CD4-positive, alpha-beta T cell (primary cell): ENCODE results near the gene C13orf46. TPM values are rescaled to one million over a fixed set of nuclear protein-coding genes. Genes with fewer than 3 reads are reported as not detected.

ENCODE experiments used
- ATAC-seq: fragments of 200-7000 bp; cut with Tn5 transposase; one replicate; pipeline ENCODE4 v1.10.0; 2022; ENCODE audit warnings: mild to moderate bottlenecking; ENCODE audit not compliant: poor library complexity
- CTCF ChIA-PET: fragments of 350-600 bp; sonication (Branson Sonifier 250); formaldehyde crosslinking; loops from one replicate; lab custom pipeline; 2021; ENCODE audit warnings: antibody characterized with exemption, inconsistent platforms; lab: Charles Lee
- POLR2A ChIA-PET: fragments of 350-600 bp; sonication (Branson Sonifier 250); formaldehyde crosslinking; loops from one replicate; lab custom pipeline; 2021; ENCODE audit warnings: antibody characterized with exemption, inconsistent platforms; lab: Charles Lee
- DNase-seq, 14 experiments: peaks; one replicate each; pipeline ENCODE4 v3.0.0-alpha.2; 2013 to 2020; ENCODE audit warnings: mixed read lengths in 2 of 14
- H3K27ac ChIP-seq, 2 donors: one replicate each; pipeline versions ENCODE4 v1.5.1 to v1.7.0; 2013; ENCODE audit warnings: low read length in 2 of 2, low read depth in 1 of 2, mild to moderate bottlenecking in 1 of 2
- H3K27me3 ChIP-seq, 2 experiments: 1 replicate in 1 of 2; 2 replicates in 1 of 2; pipeline versions ENCODE4 v1.6.1 to v1.7.0; 2013; ENCODE audit warnings: low read length in 2 of 2, control low read depth in 1 of 2, mild to moderate bottlenecking in 1 of 2, moderate library complexity in 1 of 2; ENCODE audit not compliant: insufficient read depth in 2 of 2, control insufficient read depth in 1 of 2
- H3K36me3 ChIP-seq: one replicate; pipeline ENCODE4 v1.6.1; 2013; ENCODE audit warnings: low read length, control low read depth; ENCODE audit not compliant: insufficient read depth
- H3K4me1 ChIP-seq: one replicate; pipeline ENCODE4 v1.6.1; 2013; ENCODE audit warnings: low read length, control low read depth; ENCODE audit not compliant: insufficient read depth
- H3K4me3 ChIP-seq: one replicate; pipeline ENCODE4 v1.5.1; 2013; ENCODE audit warnings: mild to moderate bottlenecking, low read length, moderate library complexity
- H3K9me3 ChIP-seq, 2 experiments: 1 replicate in 1 of 2; 2 replicates in 1 of 2; pipeline versions ENCODE4 v1.6.1 to v1.7.0; 2013; ENCODE audit warnings: low read length in 2 of 2, mild to moderate bottlenecking in 2 of 2, control low read depth in 1 of 2, moderate library complexity in 1 of 2; ENCODE audit not compliant: control insufficient read depth in 1 of 2, insufficient read depth in 1 of 2
- H3K27ac Mint-ChIP-seq: one replicate; pipeline ENCODE4 v1.8.0; 2020; ENCODE audit warnings: mixed read lengths
- H3K27me3 Mint-ChIP-seq: one replicate; pipeline ENCODE4 v1.8.0; 2021; ENCODE audit warnings: mixed read lengths
- H3K36me3 Mint-ChIP-seq: one replicate; pipeline ENCODE4 v1.8.0; 2021; ENCODE audit warnings: low read depth, mixed read lengths
- H3K4me1 Mint-ChIP-seq: one replicate; pipeline ENCODE4 v1.8.0; 2021; ENCODE audit warnings: low read depth, mixed read lengths
- H3K4me3 Mint-ChIP-seq: one replicate; pipeline ENCODE4 v1.8.0; 2020; ENCODE audit warnings: mild to moderate bottlenecking, mixed read lengths
- H3K9me3 Mint-ChIP-seq: one replicate; pipeline ENCODE4 v1.8.0; 2020; ENCODE audit warnings: mixed read lengths
- CTCF ChIP-seq: fragments of 200-600 bp; IDR thresholded peaks from one replicate; pipeline ENCODE4 v1.8.0; 2022; ENCODE audit warnings: antibody characterized with exemption, mild to moderate bottlenecking
- intact Hi-C, 2 experiments: fragments of 100-400 bp; cut with DNase I in 1 of 2; cut with micrococcal nuclease in 1 of 2; formaldehyde crosslinking; loops; one replicate each; pipeline versions ENCODE4 v1.15.1 to v1.9.0; 2023 to 2025; cut with DNase I, micrococcal nuclease
- total RNA-seq, 174 experiments: library from RNA in 2 of 174; stranded (reverse) in 2 of 174; gene quantifications; one replicate each; pipeline ENCODE4 v1.2.3 and lab custom pipeline; 2021 to 2026

Gene C13orf46
- total RNA-seq, 2 experiments from 2014 or later, result 19.3 to 19.7 TPM

DNA sequence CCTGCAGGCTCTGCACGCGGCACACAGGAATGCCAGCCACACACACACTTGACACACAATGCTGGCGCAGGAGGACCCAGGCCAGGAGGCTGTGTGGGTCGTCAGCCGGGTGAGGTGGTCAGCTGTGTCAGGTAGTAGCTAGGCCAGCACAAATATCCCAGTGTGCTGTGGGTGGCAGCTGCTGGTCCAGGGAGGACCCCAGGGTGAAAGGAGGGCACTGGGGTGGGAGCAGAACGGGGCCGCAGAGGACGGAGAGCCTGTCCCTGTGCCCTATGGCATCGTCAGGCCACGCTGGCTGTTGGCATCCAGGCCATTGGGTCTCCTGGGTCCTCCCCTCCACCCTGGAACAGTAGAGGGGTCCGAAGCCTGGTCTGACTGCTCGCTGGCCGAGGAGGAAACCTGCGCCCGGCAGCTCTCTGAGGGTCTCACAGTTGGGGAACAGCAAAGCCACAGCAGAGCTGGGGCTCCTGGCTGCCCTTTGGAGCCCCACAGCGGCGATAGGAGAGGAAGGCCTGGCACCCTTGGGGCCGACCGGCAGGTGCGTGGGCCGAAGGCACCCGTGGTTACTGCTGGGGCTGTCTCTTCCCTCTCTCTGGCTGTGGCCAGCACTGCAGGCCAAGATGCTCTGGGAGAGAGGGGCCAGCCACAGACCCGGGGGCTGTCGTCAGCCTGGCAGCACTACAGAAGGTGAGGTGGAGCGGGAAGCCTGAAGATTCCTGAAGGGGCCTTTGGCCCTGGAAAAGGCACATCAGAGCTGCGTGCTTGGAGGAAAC, 27.3 kb downstream of the C13orf46 start:
- TF ChIP-seq CTCF, result no peak
- Mint-ChIP-seq H3K4me3 (no peak overlapping the region), H3K27me3 (no peaks in the 10 kb centered on the region), H3K27ac (no peak overlapping the region), H3K9me3 (no peaks in the 10 kb centered on the region), H3K4me1 (no peaks in the 10 kb centered on the region), H3K36me3 (peaks cover 21% of the 10 kb centered on the region)
- H3K9me3 ChIP-seq, result no peaks in the 10 kb centered on the region
- no peak overlapping the region for H3K27ac ChIP-seq
- DNase-seq, result no peak
- POLR2A ChIA-PET, result no interaction called here
- H3K36me3 ChIP-seq, result no peaks in the 10 kb centered on the region
- peaks cover 11% of the 10 kb centered on the region for H3K4me1 ChIP-seq
- H3K4me3 ChIP-seq, result no peak overlapping the region
- ATAC-seq, result no peak
- CTCF ChIA-PET, result no interaction called here
- H3K27me3 ChIP-seq, result no peaks in the 10 kb centered on the region
- intact Hi-C loops, result no loop called here

GRCh38 chr13:113945857-113946408, 27.9 kb downstream of the C13orf46 start:
- ChIA-PET POLR2A (no interaction called here), CTCF (no interaction called here)
- DNase-seq (no peak), ATAC-seq (no peak)
- H3K27ac Mint-ChIP-seq, result no peak overlapping the region
- no peaks in the 10 kb centered on the region for H3K9me3 Mint-ChIP-seq
- peaks cover 21% of the 10 kb centered on the region for H3K36me3 Mint-ChIP-seq
- intact Hi-C loops, result no loop called here
- Histone ChIP-seq H3K4me1 (peaks cover 4% of the 10 kb centered on the region), H3K27me3 (no peaks in the 10 kb centered on the region), H3K4me3 (no peak overlapping the region), H3K9me3 (no peaks in the 10 kb centered on the region), H3K27ac (no peak overlapping the region), H3K36me3 (no peaks in the 10 kb centered on the region)
- no peak for TF ChIP-seq CTCF
- H3K27me3 Mint-ChIP-seq, result no peaks in the 10 kb centered on the region
- H3K4me1 Mint-ChIP-seq, result no peaks in the 10 kb centered on the region
- H3K4me3 Mint-ChIP-seq, result no peak overlapping the region

- DNase-seq (no peak), ATAC-seq (no peak)
- TF ChIP-seq CTCF, result no peak
- Histone ChIP-seq H3K4me1 (no peaks in the 10 kb centered on the region), H3K27ac (no peak overlapping the region), H3K4me3 (no peak overlapping the region), H3K36me3 (no peaks in the 10 kb centered on the region), H3K27me3 (no peaks in the 10 kb centered on the region), H3K9me3 (no peaks in the 10 kb centered on the region)
- ChIA-PET CTCF (no interaction called here), POLR2A (no interaction called here)
- no peak overlapping the region for H3K4me3 Mint-ChIP-seq
- H3K27me3 Mint-ChIP-seq, result no peaks in the 10 kb centered on the region
- H3K4me1 Mint-ChIP-seq, result no peaks in the 10 kb centered on the region
- H3K27ac Mint-ChIP-seq, result no peak overlapping the region
- no peaks in the 10 kb centered on the region for H3K9me3 Mint-ChIP-seq
- intact Hi-C loops, result no loop called here
- peaks cover 16% of the 10 kb centered on the region for H3K36me3 Mint-ChIP-seq
These were observed 29.9 kb downstream of the C13orf46 start for GRCh38 chr13:113943821-113944565.
